PC-9 (cell line): ENCODE results near the gene RAE1. TPM values are rescaled to one million over a fixed set of nuclear protein-coding genes. Genes with fewer than 3 reads are reported as not detected.

Experiments
- BruUV-seq: library from RNA; stranded (reverse); fragments of 400-500 nt; replicated peaks from 2 replicates; lab custom pipeline; 2021; lab: Mats Ljungman, UMichigan
- CTCF ChIA-PET: fragments of 300-600 bp; sonication (Branson Sonifier 250); formaldehyde crosslinking; loops from one replicate; lab custom pipeline; 2022; ENCODE audit warnings: antibody characterized with exemption; lab: Charles Lee
- POLR2A ChIA-PET: fragments of 300-600 bp; sonication (Branson Sonifier 250); formaldehyde crosslinking; loops from one replicate; lab custom pipeline; 2022; ENCODE audit warnings: antibody characterized with exemption; ENCODE audit not compliant: unreplicated experiment; lab: Charles Lee
- DNase-seq, 2 experiments: peaks; one replicate each; pipeline versions ENCODE4 v3.0.0 to v3.0.0-alpha.2; 2015 to 2022; ENCODE audit warnings: mixed read lengths in 1 of 2
- H2AFZ ChIP-seq: fragments of 200-600 bp; sonication (generic); 2 replicates; pipeline ENCODE4 v1.8.1; 2017; ENCODE audit warnings: antibody characterized with exemption
- H3F3A ChIP-seq: fragments of 200-600 bp; sonication (generic); 2 replicates; pipeline ENCODE4 v1.8.1; 2017; ENCODE audit warnings: antibody characterized with exemption, mild to moderate bottlenecking, low read depth; ENCODE audit not compliant: insufficient read depth
- H3K27ac ChIP-seq: fragments of 200-600 bp; sonication (generic); 2 replicates; pipeline ENCODE4 v1.6.1; 2016; ENCODE audit warnings: mixed run types
- H3K27me3 ChIP-seq: fragments of 200-600 bp; sonication (generic); 2 replicates; pipeline ENCODE4 v1.6.1; 2016; ENCODE audit warnings: low read depth, mixed run types; ENCODE audit not compliant: insufficient read depth
- H3K36me3 ChIP-seq: fragments of 200-600 bp; sonication (generic); 2 replicates; pipeline ENCODE4 v1.6.1; 2016; ENCODE audit warnings: low read depth, mixed run types
- H3K4me1 ChIP-seq: fragments of 200-600 bp; sonication (generic); replicated peaks from 2 replicates; pipeline ENCODE4 v1.6.1; 2016; ENCODE audit warnings: mixed run types; ENCODE audit not compliant: insufficient read depth
- H3K4me2 ChIP-seq: fragments of 200-600 bp; sonication (generic); 2 replicates; pipeline ENCODE4 v1.6.1; 2017; ENCODE audit warnings: mixed run types
- H3K4me3 ChIP-seq: fragments of 200-600 bp; sonication (generic); 2 replicates; pipeline ENCODE4 v1.6.1; 2016; ENCODE audit warnings: mixed run types
- H3K79me2 ChIP-seq: fragments of 200-600 bp; sonication (generic); 2 replicates; pipeline ENCODE4 v1.6.1; 2017; ENCODE audit warnings: low read depth, mixed run types
- H3K9me2 ChIP-seq: fragments of 200-600 bp; sonication (generic); 2 replicates; pipeline ENCODE4 v1.8.1; 2017; ENCODE audit warnings: mild to moderate bottlenecking; ENCODE audit not compliant: insufficient read depth
- H3K9me3 ChIP-seq: fragments of 200-600 bp; sonication (generic); 2 replicates; pipeline ENCODE4 v1.8.1; 2016; ENCODE audit warnings: low read depth; ENCODE audit not compliant: insufficient read depth
- H4K20me1 ChIP-seq: fragments of 200-600 bp; sonication (generic); 2 replicates; pipeline ENCODE4 v1.8.1; 2017; ENCODE audit not compliant: insufficient read depth
- EZH2 ChIP-seq: fragments of 200-600 bp; sonication (generic); IDR thresholded peaks from 2 replicates; pipeline ENCODE4 v1.8.0; 2017; ENCODE audit warnings: antibody characterized with exemption, low read depth
- intact Hi-C: fragments of 100-400 bp; cut with micrococcal nuclease; formaldehyde crosslinking; loops from one replicate; pipeline ENCODE4 v1.10.0; 2022; ENCODE audit not compliant: unreplicated experiment
- total RNA-seq: library from RNA; stranded (reverse); gene quantifications from 2 replicates; pipeline ENCODE4 v1.2.3, GENCODE V29; 2021
- TF ChIP-seq, protein P1 (sequence below): fragments of 200-600 bp; sonication (generic); conservative IDR thresholded peaks from 2 replicates; pipeline ENCODE4 v1.6.1; 2017; ENCODE audit warnings: mixed run types, antibody characterized with exemption, mild to moderate bottlenecking, moderate library complexity

RAE1 gene
- total RNA-seq, 1 experiment from 2014 or later, result 38.4 TPM

DNA sequence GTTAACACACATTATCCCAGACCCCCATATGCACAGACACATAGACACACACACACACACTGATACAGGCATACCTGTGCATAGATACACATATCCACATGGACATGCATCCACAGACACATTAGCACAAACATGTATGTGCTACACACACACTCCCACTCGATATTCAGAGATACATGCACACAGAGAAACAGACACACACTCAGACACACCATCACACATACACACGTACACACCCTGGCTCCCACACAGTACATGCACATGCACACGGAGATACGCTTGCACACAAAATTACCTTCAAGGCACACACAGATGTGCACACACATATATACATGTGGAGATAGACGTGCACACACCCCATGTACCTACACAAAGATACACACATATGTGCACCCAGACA, 59.9 kb downstream of the RAE1 start:
- H3K4me2 ChIP-seq, result no peak overlapping the region
- H3F3A ChIP-seq, result no peaks in the 10 kb centered on the region
- BruUV-seq, result no TSS peak
- no peaks in the 10 kb centered on the region for H3K4me1 ChIP-seq
- TF ChIP-seq, protein P1, sequence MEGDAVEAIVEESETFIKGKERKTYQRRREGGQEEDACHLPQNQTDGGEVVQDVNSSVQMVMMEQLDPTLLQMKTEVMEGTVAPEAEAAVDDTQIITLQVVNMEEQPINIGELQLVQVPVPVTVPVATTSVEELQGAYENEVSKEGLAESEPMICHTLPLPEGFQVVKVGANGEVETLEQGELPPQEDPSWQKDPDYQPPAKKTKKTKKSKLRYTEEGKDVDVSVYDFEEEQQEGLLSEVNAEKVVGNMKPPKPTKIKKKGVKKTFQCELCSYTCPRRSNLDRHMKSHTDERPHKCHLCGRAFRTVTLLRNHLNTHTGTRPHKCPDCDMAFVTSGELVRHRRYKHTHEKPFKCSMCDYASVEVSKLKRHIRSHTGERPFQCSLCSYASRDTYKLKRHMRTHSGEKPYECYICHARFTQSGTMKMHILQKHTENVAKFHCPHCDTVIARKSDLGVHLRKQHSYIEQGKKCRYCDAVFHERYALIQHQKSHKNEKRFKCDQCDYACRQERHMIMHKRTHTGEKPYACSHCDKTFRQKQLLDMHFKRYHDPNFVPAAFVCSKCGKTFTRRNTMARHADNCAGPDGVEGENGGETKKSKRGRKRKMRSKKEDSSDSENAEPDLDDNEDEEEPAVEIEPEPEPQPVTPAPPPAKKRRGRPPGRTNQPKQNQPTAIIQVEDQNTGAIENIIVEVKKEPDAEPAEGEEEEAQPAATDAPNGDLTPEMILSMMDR, result no peak
- no peak for TF ChIP-seq EZH2
- ChIA-PET POLR2A (interaction anchor here (0.6 kb wide), 1 partner anchor 382 kb away, joined by 3 read pairs; no protein-coding TSS in a partner anchor), CTCF (no interaction called here)
- no peak overlapping the region for H2AFZ ChIP-seq
- intact Hi-C loops, result no loop called here
- H3K9me3 ChIP-seq, result no peaks in the 10 kb centered on the region
- no peaks in the 10 kb centered on the region for H3K36me3 ChIP-seq
- H4K20me1 ChIP-seq, result no peaks in the 10 kb centered on the region; the same call in 1 of the 2 replicates
- DNase-seq, result no peak
- H3K4me3 ChIP-seq, result no peak overlapping the region
- H3K79me2 ChIP-seq, result no peaks in the 10 kb centered on the region
- H3K27ac ChIP-seq, result no peak overlapping the region
- no peaks in the 10 kb centered on the region for H3K27me3 ChIP-seq
- H3K9me2 ChIP-seq, result no peaks in the 10 kb centered on the region

- H3K9me3 ChIP-seq, result no peaks in the 10 kb centered on the region
- intact Hi-C loops, result no loop called here
- ChIA-PET POLR2A (no interaction called here), CTCF (interaction anchor here (0.6 kb wide), 1 partner anchor 352 kb away, joined by 3 read pairs; no protein-coding TSS in a partner anchor)
- TF ChIP-seq EZH2, result no peak
- TF ChIP-seq, protein P1, result no peak
- no peak overlapping the region for H2AFZ ChIP-seq
- no peaks in the 10 kb centered on the region for H3K9me2 ChIP-seq
- no peak overlapping the region for H3K4me3 ChIP-seq
- no peak overlapping the region for H3K27ac ChIP-seq
- no TSS peak for BruUV-seq
- H3K27me3 ChIP-seq, result no peaks in the 10 kb centered on the region
- no peaks in the 10 kb centered on the region; the same call in 1 of the 2 replicates for H4K20me1 ChIP-seq
- no peak overlapping the region for H3K4me2 ChIP-seq
- no peaks in the 10 kb centered on the region for H3F3A ChIP-seq
- no peaks in the 10 kb centered on the region for H3K4me1 ChIP-seq
- DNase-seq, result no peak
- H3K36me3 ChIP-seq, result no peaks in the 10 kb centered on the region
- no peaks in the 10 kb centered on the region for H3K79me2 ChIP-seq
These were observed 60.6 kb downstream of the RAE1 start for GRCh38 chr20:57411406-57412283.

DNA sequence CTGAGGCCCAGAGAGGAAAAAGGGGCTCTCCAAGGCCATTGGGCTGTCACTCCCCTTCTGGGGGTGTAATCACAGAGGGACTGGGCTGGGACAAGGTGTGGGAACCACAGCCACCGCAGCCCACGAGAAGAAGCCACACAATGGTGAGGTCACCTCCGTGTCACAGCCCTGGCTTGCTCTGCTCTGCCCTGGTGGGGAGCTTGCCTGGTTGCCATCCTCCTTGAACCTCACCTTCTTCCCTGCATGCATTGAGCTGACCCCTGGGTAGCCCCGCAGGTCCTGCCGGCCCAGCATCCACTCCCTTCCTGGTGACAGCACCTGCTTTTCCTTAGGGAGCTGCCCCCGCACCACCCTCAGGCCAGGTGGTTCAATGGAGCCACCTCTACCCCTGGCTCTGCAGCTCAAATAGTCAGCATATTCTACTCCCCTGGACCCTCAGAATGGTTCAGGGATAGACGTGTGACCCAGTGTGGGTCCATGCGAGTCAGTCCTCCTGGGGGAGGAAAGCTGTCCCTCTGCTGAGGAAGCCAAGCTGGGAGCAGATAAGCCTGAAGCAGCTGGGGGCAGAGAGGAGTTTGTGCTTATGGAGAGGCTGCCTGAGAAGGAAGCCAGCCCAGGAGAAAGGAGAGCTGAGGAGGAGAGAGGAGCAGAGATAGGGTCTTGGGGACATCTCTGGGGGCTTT, 61.4 kb downstream of the RAE1 start:
- Histone ChIP-seq H3K4me3 (no peak overlapping the region), H3K27ac (no peak overlapping the region), H3K4me1 (no peaks in the 10 kb centered on the region), H2AFZ (no peak overlapping the region), H3K9me3 (no peaks in the 10 kb centered on the region), H3K79me2 (no peaks in the 10 kb centered on the region), H3K36me3 (no peaks in the 10 kb centered on the region), H3F3A (no peaks in the 10 kb centered on the region), H3K9me2 (no peaks in the 10 kb centered on the region), H4K20me1 (no peaks in the 10 kb centered on the region; the same call in 1 of the 2 replicates), H3K27me3 (no peaks in the 10 kb centered on the region), H3K4me2 (no peak overlapping the region)
- no peak for DNase-seq
- no TSS peak for BruUV-seq
- intact Hi-C loops, result no loop called here
- TF ChIP-seq EZH2, result no peak
- TF ChIP-seq, protein P1, result no peak
- POLR2A ChIA-PET, result interaction anchor here (1.0 kb wide), 1 partner anchor 96 kb away, joined by 6 read pairs; no protein-coding TSS in a partner anchor
- CTCF ChIA-PET, result no interaction called here
